ENCODE data around the gene CPEB2. TPM values are rescaled to one million over a fixed set of nuclear protein-coding genes. Genes with fewer than 3 reads are reported as not detected.
"Not testable (repeated sequence)": the region's sequence is repeated elsewhere in the genome, so short reads cannot be mapped to it uniquely, and the experiment has no call there.

CPEB2 gene
- total RNA-seq, 2 experiments from 2014 or later = 14.3 to 14.8 TPM

GRCh38 chr4:15042529-15043167 is 40.4 kb downstream of the CPEB2 start:
- CTCF ChIA-PET = interaction anchor here (1.4 kb wide), 1 partner anchor 39 kb away, joined by 3 read pairs; no protein-coding TSS in a partner anchor
- no peak overlapping the region for H3K27ac Mint-ChIP-seq
- H3K27me3 Mint-ChIP-seq = no peaks in the 10 kb centered on the region
- ATAC-seq = no peak
- DNase-seq = no peak
- H3K4me3 Mint-ChIP-seq = no peak overlapping the region
- peaks cover 9% of the 10 kb centered on the region for H3K36me3 Mint-ChIP-seq
- H3K4me1 Mint-ChIP-seq = no peaks in the 10 kb centered on the region
- no peaks in the 10 kb centered on the region for H3K9me3 Mint-ChIP-seq (ENCODE audit: low read depth)

- H3K9me3 Mint-ChIP-seq (ENCODE audit: low read depth) = no peaks in the 10 kb centered on the region
These were observed 40.9 kb downstream of the CPEB2 start for GRCh38 chr4:15043226-15043625.

GRCh38 chr4:15043922-15044321 is 41.6 kb downstream of the CPEB2 start:
- CTCF ChIA-PET = no interaction called here
- H3K27ac Mint-ChIP-seq = no peak overlapping the region
- no peaks in the 10 kb centered on the region for H3K9me3 Mint-ChIP-seq (ENCODE audit: low read depth)
- no peaks in the 10 kb centered on the region for H3K4me1 Mint-ChIP-seq
- no peak for ATAC-seq
- no peaks in the 10 kb centered on the region for H3K27me3 Mint-ChIP-seq
- DNase-seq = no peak
- H3K36me3 Mint-ChIP-seq = peaks cover 9% of the 10 kb centered on the region
- no peak overlapping the region for H3K4me3 Mint-ChIP-seq

More at GRCh38 chr4:15043226-15043625, 40.9 kb downstream of the CPEB2 start:
- CTCF ChIA-PET = no interaction called here
- Mint-ChIP-seq H3K27ac (no peak overlapping the region), H3K27me3 (no peaks in the 10 kb centered on the region), H3K4me1 (no peaks in the 10 kb centered on the region), H3K4me3 (no peak overlapping the region), H3K36me3 (peaks cover 9% of the 10 kb centered on the region)
- ATAC-seq (no peak), DNase-seq (no peak)

- H3K4me1 Mint-ChIP-seq = peaks cover 3% of the 10 kb centered on the region
- CTCF ChIA-PET = no interaction called here
- H3K27ac Mint-ChIP-seq = no peak overlapping the region
These were observed 52.3 kb downstream of the CPEB2 start for GRCh38 chr4:15054541-15054940.

GRCh38 chr4:15060213-15060612 is 57.9 kb downstream of the CPEB2 start:
- DNase-seq = no peak
- Mint-ChIP-seq H3K36me3 (peaks cover 24% of the 10 kb centered on the region), H3K4me3 (no peak overlapping the region), H3K27me3 (no peaks in the 10 kb centered on the region), H3K27ac (no peak overlapping the region), H3K4me1 (no peaks in the 10 kb centered on the region), H3K9me3 (ENCODE audit: low read depth) (no peaks in the 10 kb centered on the region)
- CTCF ChIA-PET = interaction anchor here (1.1 kb wide), 1 partner anchor 46 kb away, joined by 3 read pairs; no protein-coding TSS in a partner anchor
- ATAC-seq = no peak

More at GRCh38 chr4:15054541-15054940, 52.3 kb downstream of the CPEB2 start:
- peaks cover 37% of the 10 kb centered on the region for H3K36me3 Mint-ChIP-seq
- ATAC-seq (no peak), DNase-seq (no peak)
- H3K9me3 Mint-ChIP-seq (ENCODE audit: low read depth) = no peaks in the 10 kb centered on the region
- no peaks in the 10 kb centered on the region for H3K27me3 Mint-ChIP-seq
- no peak overlapping the region for H3K4me3 Mint-ChIP-seq

GRCh38 chr4:15063341-15063740 is 61.1 kb downstream of the CPEB2 start:
- Mint-ChIP-seq H3K9me3 (ENCODE audit: low read depth) (no peaks in the 10 kb centered on the region), H3K36me3 (peaks cover 24% of the 10 kb centered on the region), H3K4me3 (no peak overlapping the region), H3K27me3 (no peaks in the 10 kb centered on the region), H3K4me1 (no peaks in the 10 kb centered on the region), H3K27ac (no peak overlapping the region)
- DNase-seq = no peak
- CTCF ChIA-PET = no interaction called here
- ATAC-seq = no peak

GRCh38 chr4:15065516-15065915 is 63.2 kb downstream of the CPEB2 start:
- DNase-seq = no peak
- H3K36me3 Mint-ChIP-seq = peaks cover 21% of the 10 kb centered on the region
- H3K4me1 Mint-ChIP-seq = no peaks in the 10 kb centered on the region
- H3K9me3 Mint-ChIP-seq (ENCODE audit: low read depth) = no peaks in the 10 kb centered on the region
- CTCF ChIA-PET = no interaction called here
- no peak for ATAC-seq
- no peaks in the 10 kb centered on the region for H3K27me3 Mint-ChIP-seq
- no peak overlapping the region for H3K4me3 Mint-ChIP-seq
- no peak overlapping the region for H3K27ac Mint-ChIP-seq

- no peaks in the 10 kb centered on the region for H3K4me1 Mint-ChIP-seq
- peaks cover 26% of the 10 kb centered on the region for H3K36me3 Mint-ChIP-seq
- H3K9me3 Mint-ChIP-seq (ENCODE audit: low read depth) = no peaks in the 10 kb centered on the region
- ATAC-seq (no peak), DNase-seq (no peak)
- no peak overlapping the region for H3K4me3 Mint-ChIP-seq
- CTCF ChIA-PET = no interaction called here
- no peak overlapping the region for H3K27ac Mint-ChIP-seq
- H3K27me3 Mint-ChIP-seq = no peaks in the 10 kb centered on the region
These were observed 63.9 kb downstream of the CPEB2 start for GRCh38 chr4:15066140-15066539.

GRCh38 chr4:15068298-15068697 is 66.0 kb downstream of the CPEB2 start:
- H3K27me3 Mint-ChIP-seq = no peaks in the 10 kb centered on the region
- H3K9me3 Mint-ChIP-seq (ENCODE audit: low read depth) = no peaks in the 10 kb centered on the region
- no peak overlapping the region for H3K27ac Mint-ChIP-seq
- ATAC-seq (no peak), DNase-seq (no peak)
- H3K4me1 Mint-ChIP-seq = no peaks in the 10 kb centered on the region
- no peak overlapping the region for H3K4me3 Mint-ChIP-seq
- peaks cover 27% of the 10 kb centered on the region for H3K36me3 Mint-ChIP-seq
- CTCF ChIA-PET = no interaction called here

GRCh38 chr4:15075875-15076274 is 73.6 kb downstream of the CPEB2 start:
- Mint-ChIP-seq H3K36me3 (peaks cover 3% of the 10 kb centered on the region), H3K4me1 (no peaks in the 10 kb centered on the region), H3K4me3 (no peak overlapping the region), H3K27me3 (peaks cover 11% of the 10 kb centered on the region), H3K27ac (no peak overlapping the region), H3K9me3 (ENCODE audit: low read depth) (peaks cover 13% of the 10 kb centered on the region)
- no peak for ATAC-seq
- CTCF ChIA-PET = no interaction called here
- DNase-seq = no peak

GRCh38 chr4:15077969-15078368 is 75.7 kb downstream of the CPEB2 start:
- CTCF ChIA-PET = no interaction called here
- peaks cover 13% of the 10 kb centered on the region for H3K9me3 Mint-ChIP-seq (ENCODE audit: low read depth)
- peaks cover 14% of the 10 kb centered on the region for H3K27me3 Mint-ChIP-seq
- ATAC-seq = no peak
- no peaks in the 10 kb centered on the region for H3K36me3 Mint-ChIP-seq
- DNase-seq = no peak
- H3K4me1 Mint-ChIP-seq = no peaks in the 10 kb centered on the region
- H3K27ac Mint-ChIP-seq = no peak overlapping the region
- H3K4me3 Mint-ChIP-seq = no peak overlapping the region

- no peak overlapping the region for H3K27ac Mint-ChIP-seq
- H3K4me1 Mint-ChIP-seq = no peaks in the 10 kb centered on the region
- H3K36me3 Mint-ChIP-seq = no peaks in the 10 kb centered on the region
- DNase-seq (no peak), ATAC-seq (no peak)
- CTCF ChIA-PET = no interaction called here
- peaks cover 9% of the 10 kb centered on the region for H3K9me3 Mint-ChIP-seq (ENCODE audit: low read depth)
- no peak overlapping the region for H3K4me3 Mint-ChIP-seq
- H3K27me3 Mint-ChIP-seq = peaks cover 15% of the 10 kb centered on the region
These were observed 76.7 kb downstream of the CPEB2 start for GRCh38 chr4:15078682-15079642.

- Mint-ChIP-seq H3K27me3 (peaks cover 19% of the 10 kb centered on the region), H3K4me3 (no peak overlapping the region), H3K36me3 (no peaks in the 10 kb centered on the region), H3K4me1 (no peaks in the 10 kb centered on the region), H3K9me3 (ENCODE audit: low read depth) (no peaks in the 10 kb centered on the region), H3K27ac (no peak overlapping the region)
- CTCF ChIA-PET = no interaction called here
- ATAC-seq = no peak
- no peak for DNase-seq
These were observed 82.5 kb downstream of the CPEB2 start for GRCh38 chr4:15084780-15085179.

GRCh38 chr4:15085762-15086161 is 83.5 kb downstream of the CPEB2 start:
- peaks cover 17% of the 10 kb centered on the region for H3K27me3 Mint-ChIP-seq
- CTCF ChIA-PET = not testable (repeated sequence)

More at GRCh38 chr4:15085762-15086161, 83.5 kb downstream of the CPEB2 start:
- H3K9me3 Mint-ChIP-seq (ENCODE audit: low read depth); DNase-seq; H3K36me3 Mint-ChIP-seq; H3K4me3 Mint-ChIP-seq; H3K27ac Mint-ChIP-seq; ATAC-seq; H3K4me1 Mint-ChIP-seq: not testable (repeated sequence)
